Adrenal gland (tissue), 5 donors: ENCODE results near the gene TGFBRAP1.

Experiments
- CTCF ChIP-seq, 6 experiments: fragments of 450-650 bp in 4 of 6; fragments of 200-600 bp in 2 of 6; sonication (generic) in 1 of 6; IDR thresholded peaks; 1 replicate in 5 of 6; 2 replicates in 1 of 6; pipeline versions ENCODE4 v1.5.1 to v1.8.0; 2016 to 2021; ENCODE audit warnings: antibody characterized with exemption in 6 of 6, mild to moderate bottlenecking in 2 of 6, moderate library complexity in 1 of 6
- POLR2A ChIP-seq, 2 donors: fragments of 450-650 bp; IDR thresholded peaks; one replicate each; pipeline ENCODE4 v1.6.1; 2017; ENCODE audit warnings: antibody characterized with exemption in 2 of 2, mild to moderate bottlenecking in 2 of 2, moderate library complexity in 1 of 2
- donor health status: DM: no; HTN: no; CAD: no.

- TF ChIP-seq CTCF (IDR thresholded peaks at IDR 0.05) (no peak), POLR2A (IDR thresholded peaks at IDR 0.05) (no peak)
Observed at GRCh38 chr2:105280281-105280680, 49.3 kb downstream of the TGFBRAP1 start.
